Measurements from ENCODE around the gene GALK2.

The GALK2 gene

DNA sequence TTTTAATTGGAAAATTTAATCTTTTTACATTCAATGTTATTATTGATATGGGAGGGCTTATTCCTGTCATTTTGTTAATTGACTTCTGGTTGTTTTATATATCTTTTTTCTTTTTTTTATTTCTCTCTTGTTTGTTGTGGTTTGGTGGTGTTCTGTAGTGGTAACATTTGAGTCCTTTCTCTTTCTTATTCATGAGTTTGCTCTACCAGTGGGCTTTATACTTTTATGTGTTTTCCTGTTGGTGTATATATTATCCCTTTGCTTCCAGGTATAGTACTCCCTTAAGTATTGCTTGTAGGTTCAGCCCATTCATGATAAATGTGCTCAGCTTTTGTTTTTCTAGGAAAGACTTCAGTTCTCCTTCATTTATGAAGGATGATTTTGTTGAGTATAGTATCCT is 57.6 kb downstream of the GALK2 start:
- no peaks in the 10 kb centered on the region; the same call in 1 of the 2 replicates for H3K9me3 ChIP-seq (replicated peaks; ENCODE audit: insufficient read depth, low read length)
- H3F3A ChIP-seq (ENCODE audit: insufficient read depth, low read length), result peaks cover 12% of the 10 kb centered on the region
- H3K9ac ChIP-seq (ENCODE audit: low read length), result no peak overlapping the region
- no peaks in the 10 kb centered on the region for H3K27me3 ChIP-seq (replicated peaks; ENCODE audit: insufficient read depth, low read length)
- 0 out of 2 replicates have a peak overlapping the region, but pooled peaks have one; percentile 4 for H3K4me2 ChIP-seq (ENCODE audit: low read depth, low read length)
- no peak for TF ChIP-seq EZH2 (optimal IDR thresholded peaks at IDR 0.05; ENCODE audit: low read depth, low read length)
- TF ChIP-seq, protein P1, sequence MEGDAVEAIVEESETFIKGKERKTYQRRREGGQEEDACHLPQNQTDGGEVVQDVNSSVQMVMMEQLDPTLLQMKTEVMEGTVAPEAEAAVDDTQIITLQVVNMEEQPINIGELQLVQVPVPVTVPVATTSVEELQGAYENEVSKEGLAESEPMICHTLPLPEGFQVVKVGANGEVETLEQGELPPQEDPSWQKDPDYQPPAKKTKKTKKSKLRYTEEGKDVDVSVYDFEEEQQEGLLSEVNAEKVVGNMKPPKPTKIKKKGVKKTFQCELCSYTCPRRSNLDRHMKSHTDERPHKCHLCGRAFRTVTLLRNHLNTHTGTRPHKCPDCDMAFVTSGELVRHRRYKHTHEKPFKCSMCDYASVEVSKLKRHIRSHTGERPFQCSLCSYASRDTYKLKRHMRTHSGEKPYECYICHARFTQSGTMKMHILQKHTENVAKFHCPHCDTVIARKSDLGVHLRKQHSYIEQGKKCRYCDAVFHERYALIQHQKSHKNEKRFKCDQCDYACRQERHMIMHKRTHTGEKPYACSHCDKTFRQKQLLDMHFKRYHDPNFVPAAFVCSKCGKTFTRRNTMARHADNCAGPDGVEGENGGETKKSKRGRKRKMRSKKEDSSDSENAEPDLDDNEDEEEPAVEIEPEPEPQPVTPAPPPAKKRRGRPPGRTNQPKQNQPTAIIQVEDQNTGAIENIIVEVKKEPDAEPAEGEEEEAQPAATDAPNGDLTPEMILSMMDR (IDR thresholded peaks at IDR 0.05; ENCODE audit: low read length), result no peak
- TF ChIP-seq EZH2phosphoT487 (IDR thresholded peaks at IDR 0.05; ENCODE audit: low read length), result no peak
- peaks cover 40% of the 10 kb centered on the region for H3K79me2 ChIP-seq (ENCODE audit: low read length)
- H3K4me3 ChIP-seq (ENCODE audit: low read length), result no peak overlapping the region
- H3K36me3 ChIP-seq (replicated peaks; ENCODE audit: insufficient read depth, low read length), result no peaks in the 10 kb centered on the region
- no peak overlapping the region for H2AFZ ChIP-seq (ENCODE audit: low read length)
- H3K9me2 ChIP-seq (replicated peaks; ENCODE audit: insufficient read depth, low read length), result no peaks in the 10 kb centered on the region
- H4K20me1 ChIP-seq (ENCODE audit: insufficient read depth, low read length), result no peaks in the 10 kb centered on the region
- no peak overlapping the region for H3K27ac ChIP-seq (ENCODE audit: low read length)
- no peak for DNase-seq
- H3K4me1 ChIP-seq (ENCODE audit: low read length), result peaks cover 15% of the 10 kb centered on the region

DNA sequence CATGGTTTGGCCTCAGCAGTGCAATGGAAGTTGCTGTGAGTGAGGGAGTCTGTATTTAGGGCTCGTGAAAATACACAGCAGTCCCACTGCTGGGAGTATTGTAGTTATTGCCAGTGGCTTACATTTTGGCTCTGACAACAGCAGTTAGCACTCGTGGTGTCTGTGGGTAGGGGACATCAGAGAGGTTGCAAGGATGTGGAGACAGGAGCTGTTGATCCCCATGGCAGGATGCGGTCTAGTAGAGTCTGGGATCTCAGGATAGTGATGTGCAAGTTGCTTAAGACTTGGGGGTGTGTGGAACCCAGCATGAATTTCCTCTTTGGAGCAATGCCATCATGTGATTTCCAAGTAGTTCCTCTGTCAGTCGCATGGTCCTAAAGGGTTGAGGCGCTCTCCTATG is 59.9 kb downstream of the GALK2 start:
- Histone ChIP-seq H3K4me3 (ENCODE audit: low read length) (no peak overlapping the region), H3K9ac (ENCODE audit: low read length) (no peak overlapping the region), H3K79me2 (ENCODE audit: low read length) (peaks cover 26% of the 10 kb centered on the region), H3K27ac (ENCODE audit: low read length) (no peak overlapping the region), H3K4me1 (ENCODE audit: low read length) (peaks cover 21% of the 10 kb centered on the region), H3K27me3 (replicated peaks; ENCODE audit: insufficient read depth, low read length) (no peaks in the 10 kb centered on the region), H4K20me1 (ENCODE audit: insufficient read depth, low read length) (no peaks in the 10 kb centered on the region), H3K9me2 (replicated peaks; ENCODE audit: insufficient read depth, low read length) (no peaks in the 10 kb centered on the region), H2AFZ (ENCODE audit: low read length) (no peak overlapping the region), H3K36me3 (replicated peaks; ENCODE audit: insufficient read depth, low read length) (no peaks in the 10 kb centered on the region), H3K9me3 (replicated peaks; ENCODE audit: insufficient read depth, low read length) (no peaks in the 10 kb centered on the region; the same call in 1 of the 2 replicates), H3K4me2 (ENCODE audit: low read depth, low read length) (no peak overlapping the region), H3F3A (ENCODE audit: insufficient read depth, low read length) (peaks cover 15% of the 10 kb centered on the region)
- no peak for TF ChIP-seq EZH2phosphoT487 (IDR thresholded peaks at IDR 0.05; ENCODE audit: low read length)
- TF ChIP-seq, protein P1 (IDR thresholded peaks at IDR 0.05; ENCODE audit: low read length), result no peak
- no peak for TF ChIP-seq EZH2 (optimal IDR thresholded peaks at IDR 0.05; ENCODE audit: low read depth, low read length)
- DNase-seq, result no peak

DNA sequence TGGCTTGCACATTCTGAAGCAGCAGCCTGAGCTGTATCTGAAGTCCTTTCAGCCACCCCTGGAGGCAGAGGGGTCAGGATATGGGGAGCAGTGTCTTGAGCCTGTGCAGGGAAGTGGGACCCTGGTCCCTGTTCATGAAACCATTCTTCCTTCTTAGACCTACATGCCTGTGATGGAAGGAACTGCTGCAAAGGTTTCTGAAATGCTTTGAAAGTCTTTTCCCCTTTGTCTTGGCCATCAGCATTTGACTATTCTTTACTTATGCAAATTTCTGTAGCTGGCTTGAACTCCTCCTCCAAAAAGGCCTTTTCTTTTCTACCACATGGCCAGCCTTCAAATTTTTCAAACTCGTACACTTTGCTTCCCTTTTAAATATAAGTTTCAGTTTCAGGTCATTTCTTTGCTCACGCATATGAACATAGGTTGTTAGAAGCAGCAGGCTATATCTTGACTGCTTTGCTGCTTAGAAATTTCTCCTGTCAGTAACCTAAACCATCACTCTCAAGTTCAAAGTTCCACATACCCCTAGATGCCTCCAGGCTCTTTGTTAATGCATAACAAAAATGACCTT is 62.3 kb downstream of the GALK2 start:
- Histone ChIP-seq H3K4me2 (ENCODE audit: low read depth, low read length) (peak overlapping the region; percentile 53), H3K9me3 (replicated peaks; ENCODE audit: insufficient read depth, low read length) (no peaks in the 10 kb centered on the region; the same call in 1 of the 2 replicates)
- peak; percentile 85 for DNase-seq

More for the DNA sequence above, 62.3 kb downstream of the GALK2 start:
- no peak for TF ChIP-seq EZH2phosphoT487 (IDR thresholded peaks at IDR 0.05; ENCODE audit: low read length)
- H3K9me2 ChIP-seq (replicated peaks; ENCODE audit: insufficient read depth, low read length), result no peaks in the 10 kb centered on the region
- peaks cover 42% of the 10 kb centered on the region for H3K4me1 ChIP-seq (ENCODE audit: low read length)
- no peak overlapping the region for H2AFZ ChIP-seq (ENCODE audit: low read length)
- peaks cover 28% of the 10 kb centered on the region for H3F3A ChIP-seq (ENCODE audit: insufficient read depth, low read length)
- H4K20me1 ChIP-seq (ENCODE audit: insufficient read depth, low read length), result no peaks in the 10 kb centered on the region
- no peaks in the 10 kb centered on the region for H3K27me3 ChIP-seq (replicated peaks; ENCODE audit: insufficient read depth, low read length)
- peaks cover 21% of the 10 kb centered on the region for H3K79me2 ChIP-seq (ENCODE audit: low read length)
- H3K4me3 ChIP-seq (ENCODE audit: low read length), result no peak overlapping the region
- no peak overlapping the region for H3K9ac ChIP-seq (ENCODE audit: low read length)
- H3K27ac ChIP-seq (ENCODE audit: low read length), result peak overlapping the region; percentile 60; the same call in 1 of the 2 replicates
- no peaks in the 10 kb centered on the region for H3K36me3 ChIP-seq (replicated peaks; ENCODE audit: insufficient read depth, low read length)

Measured in MM.1S (cell line).